Gastrocnemius medialis (tissue), 4 donors: ENCODE results near the gene IFRD2. TPM values are rescaled to one million over a fixed set of nuclear protein-coding genes. Genes with fewer than 3 reads are reported as not detected.

Experiments used
- ATAC-seq, 2 donors: fragments of 150-250 bp; one replicate each; pipeline ENCODE4 v1.9.1; 2016
- DNase-seq, 2 donors: peaks; one replicate each; pipeline ENCODE4 v3.0.0-alpha.2; 2019
- H3K27ac ChIP-seq, 4 donors: fragments of 200-600 bp; sonication (generic); 1 replicate in 1 of 4; 2 replicates in 3 of 4; pipeline ENCODE4 v1.5.1; 2016 to 2018; ENCODE audit warnings: mild to moderate bottlenecking in 2 of 4, moderate library complexity in 1 of 4
- H3K27me3 ChIP-seq, 3 donors: fragments of 200-600 bp; sonication (generic) in 2 of 3; 1 replicate in 1 of 3; 2 replicates in 2 of 3; pipeline versions ENCODE4 v1.5.1 to v1.6.0; 2016 to 2019; ENCODE audit warnings: mild to moderate bottlenecking in 1 of 3, moderate library complexity in 1 of 3
- H3K36me3 ChIP-seq, 2 donors: fragments of 200-600 bp; sonication (generic) in 1 of 2; one replicate each; pipeline ENCODE4 v1.5.1; 2017 to 2018
- H3K4me1 ChIP-seq, 2 donors: fragments of 200-600 bp; sonication (generic) in 1 of 2; one replicate each; pipeline ENCODE4 v1.5.1; 2016 to 2017; ENCODE audit warnings: mild to moderate bottlenecking in 2 of 2
- H3K4me3 ChIP-seq, 4 donors: fragments of 200-600 bp; sonication (generic) in 3 of 4; 1 replicate in 1 of 4; 2 replicates in 3 of 4; pipeline ENCODE4 v1.5.1; 2016 to 2019; ENCODE audit warnings: mild to moderate bottlenecking in 2 of 4
- H3K9me3 ChIP-seq, 3 donors: fragments of 200-600 bp; sonication (generic) in 2 of 3; 1 replicate in 1 of 3; 2 replicates in 2 of 3; pipeline ENCODE4 v1.5.1; 2016 to 2019
- POLR2A ChIP-seq, 2 donors: fragments of 450-650 bp; IDR thresholded peaks; one replicate each; pipeline ENCODE4 v1.6.1; 2017; ENCODE audit warnings: antibody characterized with exemption in 2 of 2, mild to moderate bottlenecking in 2 of 2, moderate library complexity in 2 of 2
- in situ Hi-C, 4 donors: fragments of 200-750 bp; cut with MboI; loops; one replicate each; pipeline versions ENCODE4 v1.15.0 to v1.8.0; 2017; ENCODE audit warnings: low sequenced_read_pairs in 4 of 4
- intact Hi-C: fragments of 100-400 bp; cut with DNase I; formaldehyde crosslinking; loops from one replicate; pipeline ENCODE4 v1.15.1; 2023; ENCODE audit warnings: low total_unique reads
- total RNA-seq, 4 donors: library from RNA; depleted of rRNA; stranded (reverse); fragments of >200 nt; gene quantifications; one replicate each; pipeline versions ENCODE4 v1.1.0 to v1.2.3, GENCODE V29; 2016
- TF ChIP-seq, protein P1 (sequence below), 5 experiments: fragments of 450-650 bp in 3 of 5; fragments of 200-600 bp in 2 of 5; sonication (generic) in 2 of 5; IDR thresholded peaks in 4 of 5; conservative IDR thresholded peaks in 1 of 5; 1 replicate in 4 of 5; 2 replicates in 1 of 5; pipeline ENCODE4 v1.5.1; 2016 to 2019; ENCODE audit warnings: antibody characterized with exemption in 5 of 5, mild to moderate bottlenecking in 3 of 5, moderate library complexity in 3 of 5

IFRD2 gene
- total RNA-seq, 4 donors from 2014 or later: 111 to 145 (median 127) TPM

DNA sequence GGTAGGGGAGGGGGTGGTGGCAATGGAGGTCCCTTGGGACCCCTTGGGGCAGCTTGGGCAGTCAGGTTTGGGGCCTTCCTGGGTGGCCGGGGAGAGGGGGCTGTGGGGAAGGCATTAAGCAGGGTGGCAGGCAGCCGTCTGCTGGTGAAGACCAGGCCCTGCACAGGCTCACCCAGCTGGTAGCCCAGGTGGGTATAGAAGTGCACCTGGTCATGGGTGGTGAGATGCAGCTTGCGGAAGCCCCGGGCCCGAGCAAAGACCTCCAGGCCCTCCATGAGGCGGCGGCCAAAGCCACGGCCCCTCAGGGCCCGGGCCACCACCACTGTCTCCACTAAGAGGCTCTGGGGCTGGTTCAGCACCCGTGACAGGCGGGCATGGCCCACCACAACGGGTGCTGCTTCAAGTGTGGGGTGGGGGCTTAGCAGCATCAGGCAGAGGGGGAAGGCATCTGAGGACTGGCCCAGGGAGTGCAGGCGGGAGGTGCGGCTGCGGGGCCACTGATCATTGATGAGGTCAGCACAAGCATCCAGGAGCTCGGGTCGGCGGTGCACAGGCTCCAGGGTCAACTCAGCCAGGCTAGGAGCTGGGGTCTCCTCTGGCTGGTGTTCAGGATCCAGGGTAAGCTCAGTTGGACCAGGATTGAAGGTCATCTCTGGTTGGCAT lies 4.6 kb upstream of the IFRD2 start:
- ATAC-seq (no peak), DNase-seq (no peak)
- H3K36me3 ChIP-seq: peaks cover 0 to 5% of the 10 kb centered on the region in 2 donors
- no peak for TF ChIP-seq POLR2A (IDR thresholded peaks at IDR 0.05)
- TF ChIP-seq, protein P1, sequence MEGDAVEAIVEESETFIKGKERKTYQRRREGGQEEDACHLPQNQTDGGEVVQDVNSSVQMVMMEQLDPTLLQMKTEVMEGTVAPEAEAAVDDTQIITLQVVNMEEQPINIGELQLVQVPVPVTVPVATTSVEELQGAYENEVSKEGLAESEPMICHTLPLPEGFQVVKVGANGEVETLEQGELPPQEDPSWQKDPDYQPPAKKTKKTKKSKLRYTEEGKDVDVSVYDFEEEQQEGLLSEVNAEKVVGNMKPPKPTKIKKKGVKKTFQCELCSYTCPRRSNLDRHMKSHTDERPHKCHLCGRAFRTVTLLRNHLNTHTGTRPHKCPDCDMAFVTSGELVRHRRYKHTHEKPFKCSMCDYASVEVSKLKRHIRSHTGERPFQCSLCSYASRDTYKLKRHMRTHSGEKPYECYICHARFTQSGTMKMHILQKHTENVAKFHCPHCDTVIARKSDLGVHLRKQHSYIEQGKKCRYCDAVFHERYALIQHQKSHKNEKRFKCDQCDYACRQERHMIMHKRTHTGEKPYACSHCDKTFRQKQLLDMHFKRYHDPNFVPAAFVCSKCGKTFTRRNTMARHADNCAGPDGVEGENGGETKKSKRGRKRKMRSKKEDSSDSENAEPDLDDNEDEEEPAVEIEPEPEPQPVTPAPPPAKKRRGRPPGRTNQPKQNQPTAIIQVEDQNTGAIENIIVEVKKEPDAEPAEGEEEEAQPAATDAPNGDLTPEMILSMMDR (IDR thresholded peaks at IDR 0.05 in 4 of 5, conservative IDR thresholded peaks at IDR 0.05 in 1 of 5): no peak
- no peak overlapping the region for H3K4me3 ChIP-seq
- in situ Hi-C loops: loop anchor here in 1 of 4 donors (25.0 kb wide), 1 partner anchor 360 kb away; the partner anchor contains the start of genes MON1A and RBM6
- peaks cover 34 to 40% of the 10 kb centered on the region in 2 donors for H3K4me1 ChIP-seq
- H3K9me3 ChIP-seq: no peaks in the 10 kb centered on the region
- no peak overlapping the region for H3K27ac ChIP-seq
- intact Hi-C loops: no loop called here
- no peaks in the 10 kb centered on the region for H3K27me3 ChIP-seq

DNA sequence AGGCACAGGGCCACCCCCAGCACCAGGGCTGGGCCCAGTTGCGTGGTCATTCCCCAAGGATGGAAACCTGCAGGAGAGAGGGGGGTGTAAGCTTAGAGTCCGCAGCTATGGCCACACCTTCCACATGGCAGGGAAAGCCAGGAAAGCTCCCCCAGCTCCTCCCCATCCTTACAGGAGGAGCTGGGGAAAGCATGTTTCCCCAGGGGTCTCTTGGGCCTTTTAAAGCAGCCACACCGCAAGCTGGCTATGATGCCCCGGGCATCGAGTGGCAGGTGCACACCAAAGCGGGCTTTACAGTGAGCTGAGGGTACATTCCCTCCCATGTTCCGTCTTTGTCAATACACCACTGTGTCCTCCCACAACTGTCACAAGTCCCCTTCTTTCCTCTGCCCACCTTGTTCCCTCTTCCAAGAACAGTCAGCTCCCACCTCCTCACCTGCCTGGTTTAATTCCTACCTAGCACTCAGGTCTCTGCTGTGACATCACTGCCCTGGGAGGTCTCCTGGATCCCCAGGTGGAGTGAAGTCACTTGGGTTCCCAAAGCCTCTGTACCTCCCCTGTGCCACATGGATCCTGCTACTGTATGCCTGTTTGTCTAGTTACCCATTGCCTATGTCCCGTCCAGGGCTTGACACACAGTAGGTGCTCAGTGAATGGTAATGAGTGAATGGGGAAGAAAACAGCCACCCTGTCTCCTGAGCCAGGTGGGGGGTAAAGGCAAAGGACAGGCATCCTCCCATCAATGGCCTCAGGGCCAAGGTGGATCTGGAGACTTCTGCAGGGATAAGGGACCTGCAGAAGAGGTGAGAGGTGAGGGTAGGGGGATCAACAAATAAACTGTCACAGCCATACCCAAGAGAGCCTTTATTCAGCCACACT lies 3.6 kb upstream of the IFRD2 start:
- H3K4me3 ChIP-seq: no peak overlapping the region
- H3K4me1 ChIP-seq: peaks cover 36 to 42% of the 10 kb centered on the region in 2 donors
- H3K27ac ChIP-seq: no peak overlapping the region
- no peaks in the 10 kb centered on the region for H3K9me3 ChIP-seq
- no peaks in the 10 kb centered on the region for H3K27me3 ChIP-seq
- intact Hi-C loops (no loop called here), in situ Hi-C loops (loop anchor here in 1 of 4 donors (25.0 kb wide), 1 partner anchor 358 kb away; the partner anchor contains the start of genes MON1A and RBM6)
- ATAC-seq (no peak), DNase-seq (no peak)
- no peak for TF ChIP-seq POLR2A (IDR thresholded peaks at IDR 0.05)
- TF ChIP-seq, protein P1 (IDR thresholded peaks at IDR 0.05 in 4 of 5, conservative IDR thresholded peaks at IDR 0.05 in 1 of 5): no peak
- H3K36me3 ChIP-seq: peaks cover 0 to 5% of the 10 kb centered on the region in 2 donors

DNA sequence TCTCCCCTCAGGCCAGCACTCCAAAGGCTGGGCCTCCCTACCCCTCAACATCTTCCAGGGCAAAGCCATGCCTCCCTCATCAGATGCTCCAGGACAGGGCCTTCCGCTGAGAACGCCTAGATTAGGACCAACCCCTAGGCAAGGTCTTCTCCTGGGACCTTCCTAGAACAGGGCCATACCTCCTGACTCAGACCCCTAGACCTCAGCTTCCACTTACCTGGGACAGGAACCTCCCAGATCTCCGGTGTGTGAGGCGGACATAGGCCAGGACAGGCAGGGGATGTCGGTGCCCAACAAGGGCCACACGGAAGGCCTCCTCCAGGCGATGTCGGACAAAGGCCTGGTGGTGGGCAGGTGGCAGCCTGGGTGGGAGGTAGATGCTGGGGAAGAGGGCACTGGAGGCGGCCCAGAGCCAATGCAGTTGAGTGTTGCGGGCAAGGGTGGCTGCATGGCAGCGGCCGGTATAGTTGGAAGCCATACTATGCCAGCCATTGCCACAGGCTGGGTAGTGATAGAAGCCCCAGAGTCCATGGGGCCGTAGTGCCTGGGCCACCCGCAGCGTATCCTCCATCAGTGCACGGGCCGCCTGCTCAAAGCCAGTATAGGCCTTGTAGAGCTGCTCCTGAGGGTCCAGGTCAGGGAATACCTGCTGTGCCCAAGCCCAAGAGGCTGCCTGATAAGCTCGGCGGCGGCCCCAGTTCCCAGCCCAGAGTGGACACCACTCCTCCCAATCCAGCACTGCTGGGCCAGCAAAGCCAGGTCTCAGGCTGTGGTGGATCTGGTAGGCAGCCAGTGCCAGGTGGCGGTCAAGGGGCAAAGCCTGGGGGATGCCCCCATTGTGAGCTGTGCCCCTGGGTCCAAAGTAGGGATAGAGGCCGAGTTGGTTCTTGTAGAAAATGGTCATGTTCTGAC lies 2.5 kb upstream of the IFRD2 start:
- Histone ChIP-seq H3K9me3 (no peaks in the 10 kb centered on the region), H3K27ac (peak overlapping the region in 1 of 4 donors; percentile 97), H3K27me3 (no peaks in the 10 kb centered on the region), H3K36me3 (peaks cover 0 to 15% of the 10 kb centered on the region in 2 donors), H3K4me1 (peaks cover 28 to 36% of the 10 kb centered on the region in 2 donors), H3K4me3 (no peak overlapping the region)
- no peak for DNase-seq
- in situ Hi-C loops: loop anchor here in 1 of 4 donors (25.0 kb wide), 1 partner anchor 357 kb away; the partner anchor contains the start of genes MON1A and RBM6
- no peak for ATAC-seq
- TF ChIP-seq, protein P1 (IDR thresholded peaks at IDR 0.05 in 4 of 5, conservative IDR thresholded peaks at IDR 0.05 in 1 of 5): no peak
- TF ChIP-seq POLR2A (IDR thresholded peaks at IDR 0.05): no peak
- intact Hi-C loops: no loop called here

DNA sequence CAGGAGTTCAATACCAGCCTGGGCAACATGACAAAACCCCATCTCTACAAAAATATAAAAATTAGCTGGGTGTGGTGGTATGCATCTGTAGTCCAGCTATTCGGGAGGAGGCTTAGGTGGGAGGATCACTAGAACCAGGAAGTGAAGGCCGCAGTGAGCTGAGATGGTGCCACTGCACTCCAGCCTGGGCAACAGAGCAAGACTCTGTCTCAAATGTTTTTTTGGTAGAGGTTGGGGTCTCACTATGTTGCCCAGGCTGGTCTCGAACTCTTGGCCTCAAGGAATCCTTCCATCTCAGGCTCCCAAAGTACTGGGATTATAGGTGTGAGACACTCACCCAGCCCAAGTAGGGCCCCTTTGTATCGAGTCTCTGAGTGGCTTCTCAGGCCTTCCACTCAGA lies 1.9 kb upstream of the IFRD2 start:
- in situ Hi-C loops (loop anchor here in 1 of 4 donors (25.0 kb wide), 1 partner anchor 357 kb away; the partner anchor contains the start of genes MON1A and RBM6), intact Hi-C loops (no loop called here)
- Histone ChIP-seq H3K9me3 (no peaks in the 10 kb centered on the region), H3K36me3 (peaks cover 0 to 22% of the 10 kb centered on the region in 2 donors), H3K27ac (peak overlapping the region in 3 of 4 donors; percentile 97 to 98 (median 97)), H3K27me3 (no peaks in the 10 kb centered on the region), H3K4me3 (no peak overlapping the region), H3K4me1 (peaks cover 28 to 35% of the 10 kb centered on the region in 2 donors)
- ATAC-seq (no peak), DNase-seq (no peak)
- no peak for TF ChIP-seq POLR2A (IDR thresholded peaks at IDR 0.05)
- TF ChIP-seq, protein P1 (IDR thresholded peaks at IDR 0.05 in 4 of 5, conservative IDR thresholded peaks at IDR 0.05 in 1 of 5): no peak
